Loucy (cell line): Measurements from ENCODE around the gene HHIP.

Experiments
- H2AFZ ChIP-seq: fragments of 200-600 bp; sonication (generic); 2 replicates; pipeline ENCODE4 v1.6.0; 2016; ENCODE audit warnings: antibody characterized with exemption, mild to moderate bottlenecking, low read length, moderate library complexity
- H3F3A ChIP-seq: fragments of 200-600 bp; 2 replicates; pipeline ENCODE4 v1.6.0; 2016; ENCODE audit warnings: antibody characterized with exemption, low read depth, mild to moderate bottlenecking
- H3K27me3 ChIP-seq: fragments of 200-600 bp; sonication (generic); 2 replicates; pipeline ENCODE4 v1.6.1; 2014; ENCODE audit warnings: low read length, mild to moderate bottlenecking; ENCODE audit not compliant: insufficient read depth, poor library complexity, severe bottlenecking
- H3K36me3 ChIP-seq: fragments of 200-600 bp; sonication (generic); 2 replicates; pipeline ENCODE4 v1.6.1; 2016; ENCODE audit warnings: low read length; ENCODE audit not compliant: insufficient read depth
- H3K4me1 ChIP-seq: fragments of 200-600 bp; sonication (generic); 2 replicates; pipeline ENCODE4 v1.5.1; 2014; ENCODE audit warnings: low read length, mild to moderate bottlenecking; ENCODE audit not compliant: insufficient read depth, poor library complexity, severe bottlenecking
- H3K4me2 ChIP-seq: fragments of 200-600 bp; sonication (generic); 2 replicates; pipeline ENCODE4 v1.6.0; 2014; ENCODE audit warnings: antibody characterized with exemption, low read length, low read depth, mild to moderate bottlenecking; ENCODE audit not compliant: poor library complexity, severe bottlenecking
- H3K4me3 ChIP-seq: fragments of 200-600 bp; sonication (generic); 2 replicates; pipeline ENCODE4 v1.5.1; 2014; ENCODE audit warnings: low read length, mild to moderate bottlenecking, mixed read lengths; ENCODE audit not compliant: poor library complexity, severe bottlenecking
- H3K79me2 ChIP-seq: fragments of 200-600 bp; sonication (generic); 2 replicates; pipeline ENCODE4 v1.6.1; 2014; ENCODE audit warnings: low read length; ENCODE audit not compliant: insufficient read depth
- H3K9ac ChIP-seq: fragments of 200-600 bp; sonication (generic); 2 replicates; pipeline ENCODE4 v1.6.0; 2014; ENCODE audit warnings: mild to moderate bottlenecking, low read depth, low read length, moderate library complexity; ENCODE audit not compliant: poor library complexity, severe bottlenecking
- H3K9me2 ChIP-seq: fragments of 200-600 bp; sonication (generic); replicated peaks from 2 replicates; pipeline ENCODE4 v1.6.1; 2016; ENCODE audit warnings: low read depth, low read length, mixed read lengths
- H3K9me3 ChIP-seq: fragments of 200-600 bp; sonication (generic); 2 replicates; pipeline ENCODE4 v1.6.1; 2014; ENCODE audit warnings: mild to moderate bottlenecking, antibody characterized with exemption, low read length, low read depth; ENCODE audit not compliant: insufficient read depth
- H4K20me1 ChIP-seq: fragments of 200-600 bp; sonication (generic); 2 replicates; pipeline ENCODE4 v1.6.0; 2014; ENCODE audit warnings: antibody characterized with exemption, low read length, mild to moderate bottlenecking; ENCODE audit not compliant: insufficient read depth, poor library complexity, severe bottlenecking
- EZH2phosphoT487 ChIP-seq: fragments of 200-600 bp; IDR thresholded peaks from 2 replicates; pipeline ENCODE4 v1.6.1; 2018; ENCODE audit warnings: antibody characterized with exemption, mild to moderate bottlenecking, moderate library complexity, borderline replicate concordance
- TF ChIP-seq, protein P1 (sequence below): fragments of 200-600 bp; sonication (generic); conservative IDR thresholded peaks from 2 replicates; pipeline ENCODE4 v1.5.1; 2014; ENCODE audit warnings: mild to moderate bottlenecking, antibody characterized with exemption, low read length

HHIP gene

DNA sequence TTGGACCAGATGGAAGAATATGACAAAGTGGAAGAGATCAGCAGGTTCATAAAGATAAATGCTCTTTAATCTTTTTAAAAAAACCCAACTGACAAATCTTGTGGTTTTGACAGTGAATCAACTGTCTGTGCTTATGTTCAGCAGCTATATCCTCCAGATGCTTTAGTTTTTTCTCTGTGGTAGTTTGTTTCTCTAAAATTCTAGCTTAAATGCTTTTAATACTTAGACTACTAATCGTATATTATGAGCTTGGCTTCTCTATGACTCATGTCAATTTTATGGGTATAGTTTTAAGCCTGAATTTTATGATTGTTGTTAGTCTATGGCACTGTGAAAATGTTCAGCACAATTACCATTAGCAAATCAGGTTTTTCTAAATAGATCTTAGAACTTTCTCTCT, 12.9 kb downstream of the HHIP start:
- peaks cover 83% of the 10 kb centered on the region for H3K79me2 ChIP-seq
- no peaks in the 10 kb centered on the region for H3K9me3 ChIP-seq
- H3K4me2 ChIP-seq, result peak overlapping the region; percentile 82
- H3K4me3 ChIP-seq, result peak overlapping the region; percentile 71
- H3K36me3 ChIP-seq, result peaks cover 66% of the 10 kb centered on the region
- H3K9ac ChIP-seq, result peak overlapping the region; percentile 90
- no peak overlapping the region for H2AFZ ChIP-seq
- no peaks in the 10 kb centered on the region for H3K27me3 ChIP-seq
- H3F3A ChIP-seq, result peaks cover 26% of the 10 kb centered on the region
- peaks cover 96% of the 10 kb centered on the region for H3K4me1 ChIP-seq
- no peak for TF ChIP-seq EZH2phosphoT487
- TF ChIP-seq, protein P1, sequence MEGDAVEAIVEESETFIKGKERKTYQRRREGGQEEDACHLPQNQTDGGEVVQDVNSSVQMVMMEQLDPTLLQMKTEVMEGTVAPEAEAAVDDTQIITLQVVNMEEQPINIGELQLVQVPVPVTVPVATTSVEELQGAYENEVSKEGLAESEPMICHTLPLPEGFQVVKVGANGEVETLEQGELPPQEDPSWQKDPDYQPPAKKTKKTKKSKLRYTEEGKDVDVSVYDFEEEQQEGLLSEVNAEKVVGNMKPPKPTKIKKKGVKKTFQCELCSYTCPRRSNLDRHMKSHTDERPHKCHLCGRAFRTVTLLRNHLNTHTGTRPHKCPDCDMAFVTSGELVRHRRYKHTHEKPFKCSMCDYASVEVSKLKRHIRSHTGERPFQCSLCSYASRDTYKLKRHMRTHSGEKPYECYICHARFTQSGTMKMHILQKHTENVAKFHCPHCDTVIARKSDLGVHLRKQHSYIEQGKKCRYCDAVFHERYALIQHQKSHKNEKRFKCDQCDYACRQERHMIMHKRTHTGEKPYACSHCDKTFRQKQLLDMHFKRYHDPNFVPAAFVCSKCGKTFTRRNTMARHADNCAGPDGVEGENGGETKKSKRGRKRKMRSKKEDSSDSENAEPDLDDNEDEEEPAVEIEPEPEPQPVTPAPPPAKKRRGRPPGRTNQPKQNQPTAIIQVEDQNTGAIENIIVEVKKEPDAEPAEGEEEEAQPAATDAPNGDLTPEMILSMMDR, result no peak
- H4K20me1 ChIP-seq, result no peaks in the 10 kb centered on the region
- H3K9me2 ChIP-seq, result no peaks in the 10 kb centered on the region

DNA sequence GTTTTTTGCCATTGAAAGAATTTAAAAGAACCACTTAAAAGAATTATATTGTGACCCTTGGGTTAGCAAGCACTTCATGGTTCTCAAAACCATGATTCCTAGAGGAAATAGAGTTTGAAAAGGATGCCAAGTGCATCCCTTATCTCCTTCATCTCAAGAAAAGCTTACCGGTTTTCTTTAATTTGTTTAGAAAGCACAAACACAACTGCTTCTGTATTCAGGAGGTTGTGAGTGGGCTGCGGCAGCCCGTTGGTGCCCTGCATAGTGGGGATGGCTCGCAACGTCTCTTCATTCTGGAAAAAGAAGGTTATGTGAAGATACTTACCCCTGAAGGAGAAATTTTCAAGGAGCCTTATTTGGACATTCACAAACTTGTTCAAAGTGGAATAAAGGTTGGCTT, 13.5 kb downstream of the HHIP start:
- H2AFZ ChIP-seq, result no peak overlapping the region
- H3K4me1 ChIP-seq, result peaks cover 96% of the 10 kb centered on the region
- H3F3A ChIP-seq, result peaks cover 26% of the 10 kb centered on the region
- peak overlapping the region; percentile 71 for H3K4me3 ChIP-seq
- H3K36me3 ChIP-seq, result peaks cover 65% of the 10 kb centered on the region
- TF ChIP-seq EZH2phosphoT487, result no peak
- TF ChIP-seq, protein P1, result no peak
- peak overlapping the region; percentile 82 for H3K4me2 ChIP-seq
- no peaks in the 10 kb centered on the region for H3K27me3 ChIP-seq
- no peaks in the 10 kb centered on the region for H3K9me3 ChIP-seq
- H4K20me1 ChIP-seq, result no peaks in the 10 kb centered on the region
- peaks cover 83% of the 10 kb centered on the region for H3K79me2 ChIP-seq
- H3K9ac ChIP-seq, result peak overlapping the region; percentile 90
- H3K9me2 ChIP-seq, result no peaks in the 10 kb centered on the region

DNA sequence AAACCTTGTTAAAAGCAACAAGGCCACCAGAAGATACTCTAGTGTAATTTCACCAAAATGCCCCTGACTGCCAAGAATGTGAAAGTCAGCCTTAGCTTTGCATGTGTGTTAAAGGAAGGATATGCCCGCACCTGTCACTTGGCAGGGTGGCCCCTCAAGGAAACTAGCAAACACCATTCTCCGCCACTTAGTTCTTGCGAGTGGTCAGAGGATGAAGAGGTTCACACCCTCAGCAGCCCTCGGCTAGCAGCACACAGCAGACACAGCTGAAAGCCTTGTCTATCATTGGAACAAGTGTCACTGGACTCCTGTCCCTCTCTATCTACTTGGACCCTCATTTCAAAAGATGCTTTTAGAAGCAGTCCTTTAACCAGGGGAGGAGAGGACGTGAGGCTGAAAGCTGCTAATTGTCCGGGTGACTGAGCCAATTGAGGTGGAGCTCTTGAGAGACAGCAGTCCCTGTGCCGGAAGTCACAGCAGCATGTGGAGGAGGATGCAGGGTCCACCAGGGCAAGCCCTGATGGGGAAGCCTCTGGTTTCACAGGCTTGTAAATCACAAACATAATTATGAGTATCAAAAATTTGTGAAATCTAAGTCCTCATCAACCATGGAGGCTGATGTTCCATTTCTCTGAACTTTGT, 18.0 kb downstream of the HHIP start:
- H3K9ac ChIP-seq, result peak overlapping the region; percentile 90
- H3K36me3 ChIP-seq, result peaks cover 70% of the 10 kb centered on the region
- H3F3A ChIP-seq, result peaks cover 15% of the 10 kb centered on the region
- H3K4me2 ChIP-seq, result peak overlapping the region; percentile 82
- peak overlapping the region; percentile 71 for H3K4me3 ChIP-seq
- H4K20me1 ChIP-seq, result no peaks in the 10 kb centered on the region
- no peak overlapping the region for H2AFZ ChIP-seq
- peaks cover 76% of the 10 kb centered on the region for H3K79me2 ChIP-seq
- H3K9me3 ChIP-seq, result no peaks in the 10 kb centered on the region
- peaks cover 74% of the 10 kb centered on the region for H3K4me1 ChIP-seq
- H3K9me2 ChIP-seq, result no peaks in the 10 kb centered on the region
- TF ChIP-seq, protein P1, result no peak
- no peak for TF ChIP-seq EZH2phosphoT487
- no peaks in the 10 kb centered on the region for H3K27me3 ChIP-seq
